GM18861 (cell line): ENCODE measurements around the gene RPAP2.
A peak's percentile ranks its signal among the peaks of the same experiment; 100 is the strongest.
"Not testable (repeated sequence)": the region's sequence is repeated elsewhere in the genome, so short reads cannot be mapped to it uniquely, and the experiment has no call there.

Experiments
- ATAC-seq: cut with Tn5 transposase; IDR thresholded peaks from one replicate; pipeline ENCODE4 v1.9.1; 2021; ENCODE audit not compliant: unreplicated experiment

Gene RPAP2

GRCh38 chr1:92323473-92324453 is 24.9 kb downstream of the RPAP2 start:
- ATAC-seq = no peak

- ATAC-seq = no peak
Observed at GRCh38 chr1:92324784-92325183, 25.9 kb downstream of the RPAP2 start.

- ATAC-seq = no peak
Observed at GRCh38 chr1:92326681-92327080, 27.8 kb downstream of the RPAP2 start.

GRCh38 chr1:92327794-92328193 is 28.9 kb downstream of the RPAP2 start:
- ATAC-seq = no peak

GRCh38 chr1:92329347-92330129 is 30.7 kb downstream of the RPAP2 start:
- no peak for ATAC-seq

- ATAC-seq = no peak
Observed at GRCh38 chr1:92333668-92334067, 34.8 kb downstream of the RPAP2 start.

DNA sequence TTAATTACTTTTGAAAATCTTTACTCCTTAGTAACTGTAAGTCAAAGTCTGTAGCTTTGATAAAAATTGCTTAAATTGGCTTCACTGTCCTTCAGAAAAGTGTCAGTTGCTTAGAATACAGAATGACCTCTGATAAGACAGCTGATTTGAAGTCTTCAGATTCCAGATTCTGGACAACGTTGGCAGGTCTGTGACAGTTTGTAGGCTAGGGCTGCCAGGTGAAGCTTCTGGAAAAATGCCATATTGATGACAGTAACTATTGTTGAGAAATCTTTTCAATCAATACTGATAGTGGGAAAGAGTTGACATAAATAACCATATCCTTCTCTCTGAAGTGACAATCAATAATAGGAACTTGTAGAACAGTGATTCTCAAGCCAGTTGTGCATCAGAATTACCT is 41.3 kb downstream of the RPAP2 start:
- ATAC-seq = no peak

GRCh38 chr1:92342401-92342800 is 43.5 kb downstream of the RPAP2 start:
- no peak for ATAC-seq

DNA sequence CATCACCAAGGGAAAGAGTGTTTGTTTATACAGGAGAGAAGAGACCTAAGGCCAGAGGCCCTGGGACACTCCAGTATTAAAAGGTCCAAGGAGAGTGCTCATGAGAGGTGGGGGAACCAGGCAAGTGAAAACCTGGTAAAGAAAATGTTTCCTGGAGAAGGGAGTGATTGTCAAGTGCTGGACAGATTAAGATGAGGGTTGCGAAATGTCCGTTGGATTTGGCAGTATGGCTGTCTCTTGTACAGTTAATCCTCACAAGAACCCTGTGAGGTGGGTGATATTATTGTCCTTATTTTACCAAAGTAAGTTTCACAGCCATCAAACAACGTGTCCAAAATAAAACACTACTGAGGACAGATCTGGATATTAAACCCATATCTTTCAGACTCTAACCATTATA is 44.2 kb downstream of the RPAP2 start:
- ATAC-seq = no peak

DNA sequence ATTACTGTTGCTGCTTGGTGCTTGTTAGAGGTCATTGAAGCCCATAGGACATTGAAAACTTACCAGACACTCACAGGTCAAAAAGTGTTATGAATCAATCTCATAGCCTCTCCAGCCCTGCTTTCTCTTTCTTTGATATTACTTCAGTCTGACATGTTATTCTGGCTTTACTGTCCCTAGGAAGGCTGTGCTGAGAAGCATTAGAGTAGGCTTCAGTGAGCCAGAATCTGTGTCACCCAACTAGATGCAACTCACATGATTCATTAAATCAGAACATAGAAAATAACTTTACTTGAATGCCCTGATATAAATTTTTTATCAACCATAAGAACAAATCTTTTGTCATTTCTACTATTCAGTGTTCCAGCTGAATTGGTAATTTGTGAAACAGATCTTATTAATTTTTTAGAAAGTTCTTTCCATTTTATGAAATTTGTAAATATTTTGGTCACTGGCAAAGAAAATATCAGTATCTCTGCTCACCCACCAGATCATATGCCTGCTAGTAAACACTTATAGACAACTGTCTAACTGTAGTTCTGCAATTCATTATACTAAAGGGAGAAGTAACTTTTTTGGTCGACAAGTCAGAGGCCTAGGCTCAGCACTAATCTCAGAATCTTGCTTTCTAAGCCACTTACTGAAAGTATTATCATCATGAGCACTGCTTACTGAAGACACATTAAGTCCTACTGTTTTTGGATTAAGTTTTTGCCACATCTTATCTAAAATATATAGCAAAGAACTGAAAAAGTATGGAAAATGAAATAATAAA is 48.2 kb downstream of the RPAP2 start:
- ATAC-seq = no peak

DNA sequence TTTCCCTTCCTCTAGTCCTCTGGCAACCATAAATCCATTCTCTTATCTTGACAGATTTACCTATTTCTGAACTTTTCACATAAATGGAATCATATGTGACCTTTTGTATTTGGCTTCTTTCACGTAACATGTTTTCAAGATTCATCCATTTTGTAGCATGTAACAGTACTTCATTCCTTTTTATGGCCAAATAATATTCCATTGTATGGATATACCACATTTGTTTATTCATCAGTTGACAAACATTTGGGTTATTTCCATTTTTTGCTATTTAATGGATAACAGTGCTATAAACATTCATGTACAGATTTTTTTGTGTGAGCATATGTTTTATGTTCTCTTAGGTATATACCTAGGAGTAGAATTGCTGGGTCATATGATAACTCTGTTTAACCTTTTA is 54.0 kb downstream of the RPAP2 start:
- no peak for ATAC-seq

GRCh38 chr1:92354259-92354658 is 55.4 kb downstream of the RPAP2 start:
- ATAC-seq = no peak

DNA sequence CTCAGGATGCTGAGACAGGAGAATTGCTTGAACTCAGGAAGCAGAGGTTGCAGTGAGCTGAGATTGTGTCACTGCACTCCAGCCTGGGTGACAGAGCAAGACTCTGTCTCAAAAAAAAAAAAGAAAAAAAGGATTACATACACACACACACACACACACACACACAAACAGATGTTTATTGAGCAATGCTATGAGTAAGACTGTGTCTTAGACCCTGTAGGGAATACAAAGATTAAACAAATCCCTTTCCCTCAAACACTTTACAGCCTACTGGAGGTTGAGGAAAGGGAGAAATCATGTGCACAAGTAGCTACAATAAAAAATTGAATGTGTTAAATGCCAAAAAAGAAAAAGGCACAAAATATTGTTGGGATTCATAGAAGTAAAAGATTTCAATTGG is 58.1 kb downstream of the RPAP2 start:
- no peak for ATAC-seq

DNA sequence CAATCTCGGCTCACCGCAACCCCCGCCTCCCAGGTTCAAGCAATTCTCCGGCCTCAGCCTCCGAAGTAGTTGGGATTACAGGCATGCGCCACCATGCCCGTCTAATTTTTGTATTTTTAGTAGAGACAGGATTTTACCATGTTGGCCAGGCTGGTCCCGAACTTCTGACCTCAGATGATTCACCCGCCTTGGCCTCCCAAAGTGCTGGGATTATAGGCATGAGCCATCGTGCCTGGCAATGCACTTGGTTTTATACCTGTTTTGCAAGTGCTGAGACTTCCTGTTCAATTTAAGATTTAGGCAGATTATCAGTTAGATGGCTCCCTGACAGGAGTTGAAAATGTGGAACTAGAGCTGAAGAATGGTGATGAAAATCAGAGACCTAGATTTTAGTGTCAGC is 60.5 kb downstream of the RPAP2 start:
- ATAC-seq = not testable (repeated sequence)

- ATAC-seq = no peak
Observed at GRCh38 chr1:92359986-92360385, 61.1 kb downstream of the RPAP2 start.

GRCh38 chr1:92362970-92363369 is 64.1 kb downstream of the RPAP2 start:
- ATAC-seq = no peak

DNA sequence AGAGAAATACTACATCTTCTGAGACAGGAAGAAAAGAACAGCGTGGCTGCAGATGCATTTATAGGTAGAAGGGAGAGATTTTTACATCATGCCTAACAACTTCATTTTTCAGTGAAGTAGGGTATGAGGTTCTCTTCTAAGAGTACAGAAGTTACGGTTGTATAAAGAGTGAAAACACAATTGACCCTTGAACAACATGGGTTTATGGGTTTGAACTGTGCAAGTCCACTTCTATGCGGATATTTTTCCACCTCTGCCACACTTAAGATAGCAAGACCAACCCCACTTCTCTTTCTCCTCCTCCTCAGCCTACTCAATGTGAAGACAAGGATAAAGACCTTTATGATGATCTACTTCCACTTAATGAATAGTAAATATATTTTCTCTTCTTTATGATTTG is 64.5 kb downstream of the RPAP2 start:
- ATAC-seq = no peak

DNA sequence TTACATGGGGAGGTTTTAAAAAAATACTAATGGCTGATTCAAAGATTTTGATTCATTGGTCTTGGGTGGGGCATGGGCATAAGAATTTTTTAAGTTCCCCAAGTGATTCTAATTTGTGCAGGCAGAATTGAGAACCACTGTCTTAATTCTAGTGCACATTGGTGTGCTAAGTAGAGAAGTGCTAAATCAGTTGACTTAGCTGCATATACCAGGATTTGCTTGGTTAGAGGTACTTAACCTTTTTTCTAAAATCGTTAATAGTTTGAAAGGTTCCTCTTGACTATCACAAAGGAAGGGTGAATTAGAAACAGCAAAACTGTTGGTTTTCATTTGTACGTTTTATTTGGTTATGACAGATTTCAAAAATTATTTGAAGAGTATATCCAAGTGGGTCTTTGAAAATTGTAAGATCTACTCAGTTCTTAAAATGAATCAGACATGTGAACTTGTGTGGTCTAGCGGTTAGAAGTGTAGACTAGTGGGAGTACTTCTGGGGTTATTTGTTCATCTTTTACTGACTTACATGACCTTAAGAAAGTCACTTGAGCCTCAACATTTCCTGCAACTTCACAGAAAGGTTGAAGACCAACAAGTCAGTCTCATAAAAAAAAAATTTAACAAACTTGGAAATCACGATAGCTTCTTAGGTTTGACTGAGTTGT is 66.7 kb downstream of the RPAP2 start:
- ATAC-seq = no peak

GRCh38 chr1:92366040-92366395 is 67.2 kb downstream of the RPAP2 start:
- ATAC-seq = no peak

GRCh38 chr1:92367496-92367895 is 68.6 kb downstream of the RPAP2 start:
- peak; percentile 54 for ATAC-seq

DNA sequence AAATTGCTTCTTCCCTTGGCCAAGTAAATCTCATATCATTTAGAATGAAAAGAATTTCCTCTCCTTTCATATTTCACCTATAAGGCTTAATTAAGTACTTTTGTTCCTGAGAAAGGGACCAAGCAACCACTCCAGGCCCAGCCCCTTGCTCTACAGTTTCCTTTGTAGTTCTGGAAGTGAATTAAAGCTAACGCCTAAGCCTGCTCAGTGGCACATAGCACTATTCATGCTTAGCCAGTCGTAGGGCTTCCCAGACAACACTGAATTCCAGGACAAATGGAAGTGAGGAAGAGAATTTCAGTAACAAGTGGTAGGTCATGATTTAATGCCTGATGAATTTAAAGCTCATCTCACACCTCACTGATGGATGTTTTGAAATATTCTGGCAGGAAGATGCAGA is 73.3 kb downstream of the RPAP2 start:
- no peak for ATAC-seq
